Osteocyte (in vitro differentiated cells): ENCODE results near the gene KL. TPM values are rescaled to one million over a fixed set of nuclear protein-coding genes. Genes with fewer than 3 reads are reported as not detected.

Experiments
- DNase-seq: peaks from one replicate; pipeline ENCODE4 v3.0.0; 2021; ENCODE audit warnings: mixed read lengths; ENCODE audit not compliant: unreplicated experiment; ENCODE audit errors: extremely low spot score
- H3K27ac Mint-ChIP-seq: one replicate; pipeline ENCODE4 v1.8.0; 2021; ENCODE audit warnings: mild to moderate bottlenecking, mixed read lengths; ENCODE audit not compliant: unreplicated experiment
- H3K27me3 Mint-ChIP-seq: one replicate; pipeline ENCODE4 v1.8.0; 2021; ENCODE audit warnings: mixed read lengths; ENCODE audit not compliant: unreplicated experiment
- H3K36me3 Mint-ChIP-seq: one replicate; pipeline ENCODE4 v1.8.0; 2021; ENCODE audit warnings: mixed read lengths; ENCODE audit not compliant: unreplicated experiment
- H3K4me1 Mint-ChIP-seq: one replicate; pipeline ENCODE4 v1.8.0; 2021; ENCODE audit warnings: mixed read lengths; ENCODE audit not compliant: unreplicated experiment
- H3K4me3 Mint-ChIP-seq: one replicate; pipeline ENCODE4 v1.8.0; 2021; ENCODE audit warnings: mild to moderate bottlenecking, moderate library complexity, mixed read lengths; ENCODE audit not compliant: unreplicated experiment
- H3K9me3 Mint-ChIP-seq: one replicate; pipeline ENCODE4 v1.8.0; 2021; ENCODE audit warnings: mixed read lengths; ENCODE audit not compliant: unreplicated experiment
- total RNA-seq: library from RNA; stranded (reverse); gene quantifications from 2 replicates; pipeline ENCODE4 v1.2.1, GENCODE V29; 2021
- TF ChIP-seq, protein P1 (sequence below): fragments of 200-600 bp; sonication (generic); IDR thresholded peaks from 2 replicates; pipeline ENCODE4 v1.5.0; 2021; ENCODE audit warnings: antibody characterized with exemption, mild to moderate bottlenecking, moderate library complexity

KL gene
- total RNA-seq, 1 donor from 2014 or later = 0.08 TPM

DNA sequence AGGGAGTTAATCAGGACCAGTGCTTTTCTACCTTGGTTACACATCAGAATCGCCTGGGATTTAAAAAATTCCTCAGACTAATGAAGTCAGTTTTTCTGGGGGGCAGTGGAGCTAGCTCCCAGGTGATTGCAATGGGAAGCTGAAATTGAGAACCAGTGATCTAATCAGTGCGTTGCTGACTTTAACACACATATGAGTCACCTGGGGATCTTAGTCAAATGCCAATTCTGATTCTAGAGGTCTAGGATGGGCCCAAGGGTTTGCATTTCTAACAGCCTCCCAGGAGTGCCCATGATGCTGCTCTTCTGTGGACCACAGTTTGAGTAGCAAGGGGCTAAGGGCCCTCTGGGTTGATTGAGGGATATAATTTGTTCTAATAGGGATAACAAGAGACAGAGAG is 54.5 kb downstream of the KL start:
- Mint-ChIP-seq H3K27ac (no peak overlapping the region), H3K27me3 (no peaks in the 10 kb centered on the region), H3K4me3 (no peak overlapping the region), H3K4me1 (no peaks in the 10 kb centered on the region), H3K9me3 (peaks cover 3% of the 10 kb centered on the region), H3K36me3 (no peaks in the 10 kb centered on the region)
- DNase-seq = no peak
- TF ChIP-seq, protein P1, sequence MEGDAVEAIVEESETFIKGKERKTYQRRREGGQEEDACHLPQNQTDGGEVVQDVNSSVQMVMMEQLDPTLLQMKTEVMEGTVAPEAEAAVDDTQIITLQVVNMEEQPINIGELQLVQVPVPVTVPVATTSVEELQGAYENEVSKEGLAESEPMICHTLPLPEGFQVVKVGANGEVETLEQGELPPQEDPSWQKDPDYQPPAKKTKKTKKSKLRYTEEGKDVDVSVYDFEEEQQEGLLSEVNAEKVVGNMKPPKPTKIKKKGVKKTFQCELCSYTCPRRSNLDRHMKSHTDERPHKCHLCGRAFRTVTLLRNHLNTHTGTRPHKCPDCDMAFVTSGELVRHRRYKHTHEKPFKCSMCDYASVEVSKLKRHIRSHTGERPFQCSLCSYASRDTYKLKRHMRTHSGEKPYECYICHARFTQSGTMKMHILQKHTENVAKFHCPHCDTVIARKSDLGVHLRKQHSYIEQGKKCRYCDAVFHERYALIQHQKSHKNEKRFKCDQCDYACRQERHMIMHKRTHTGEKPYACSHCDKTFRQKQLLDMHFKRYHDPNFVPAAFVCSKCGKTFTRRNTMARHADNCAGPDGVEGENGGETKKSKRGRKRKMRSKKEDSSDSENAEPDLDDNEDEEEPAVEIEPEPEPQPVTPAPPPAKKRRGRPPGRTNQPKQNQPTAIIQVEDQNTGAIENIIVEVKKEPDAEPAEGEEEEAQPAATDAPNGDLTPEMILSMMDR = no peak

DNA sequence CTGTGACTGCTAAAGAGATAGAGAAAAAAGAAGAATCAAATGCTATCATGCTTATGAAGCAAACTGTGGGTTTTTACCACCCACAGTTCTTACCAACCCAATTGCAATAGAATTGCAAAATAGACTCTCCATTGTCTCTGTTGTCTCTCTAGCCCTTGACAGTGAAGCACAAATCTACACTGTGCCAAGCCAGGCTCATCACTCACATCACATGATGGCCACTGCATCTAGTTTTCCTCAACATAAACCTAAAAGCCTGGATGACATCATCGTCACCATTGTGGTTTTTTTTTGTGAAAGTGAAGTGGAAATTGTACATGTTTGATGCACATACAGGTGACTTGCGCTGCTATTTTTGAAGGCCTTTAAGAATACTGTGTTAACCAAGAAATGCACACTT is 56.1 kb downstream of the KL start:
- DNase-seq = no peak
- no peaks in the 10 kb centered on the region for H3K36me3 Mint-ChIP-seq
- no peak overlapping the region for H3K27ac Mint-ChIP-seq
- no peaks in the 10 kb centered on the region for H3K4me1 Mint-ChIP-seq
- no peaks in the 10 kb centered on the region for H3K27me3 Mint-ChIP-seq
- peaks cover 3% of the 10 kb centered on the region for H3K9me3 Mint-ChIP-seq
- no peak overlapping the region for H3K4me3 Mint-ChIP-seq
- TF ChIP-seq, protein P1 = no peak

DNA sequence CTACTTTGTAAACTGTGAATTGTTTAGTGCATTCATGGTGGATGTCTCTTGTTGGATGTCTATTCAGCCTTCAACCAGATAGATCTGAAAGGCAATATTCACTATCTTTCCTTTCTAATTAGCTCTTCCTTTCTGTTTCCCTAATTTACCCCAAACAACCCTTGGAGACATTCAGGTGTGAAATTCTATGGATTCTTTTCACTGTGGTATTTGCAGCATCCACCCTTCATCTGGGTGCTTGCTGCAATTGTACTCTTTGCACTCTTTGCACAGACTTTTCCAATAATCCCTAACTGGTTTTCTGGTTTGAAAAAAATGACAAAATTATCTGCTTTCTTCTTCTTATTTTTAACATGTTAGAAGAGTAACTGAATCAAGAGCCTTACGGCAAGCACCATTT is 56.5 kb downstream of the KL start:
- Mint-ChIP-seq H3K27ac (no peak overlapping the region), H3K36me3 (no peaks in the 10 kb centered on the region), H3K4me3 (no peak overlapping the region), H3K4me1 (no peaks in the 10 kb centered on the region), H3K9me3 (peaks cover 3% of the 10 kb centered on the region), H3K27me3 (no peaks in the 10 kb centered on the region)
- TF ChIP-seq, protein P1 = no peak
- DNase-seq = no peak

DNA sequence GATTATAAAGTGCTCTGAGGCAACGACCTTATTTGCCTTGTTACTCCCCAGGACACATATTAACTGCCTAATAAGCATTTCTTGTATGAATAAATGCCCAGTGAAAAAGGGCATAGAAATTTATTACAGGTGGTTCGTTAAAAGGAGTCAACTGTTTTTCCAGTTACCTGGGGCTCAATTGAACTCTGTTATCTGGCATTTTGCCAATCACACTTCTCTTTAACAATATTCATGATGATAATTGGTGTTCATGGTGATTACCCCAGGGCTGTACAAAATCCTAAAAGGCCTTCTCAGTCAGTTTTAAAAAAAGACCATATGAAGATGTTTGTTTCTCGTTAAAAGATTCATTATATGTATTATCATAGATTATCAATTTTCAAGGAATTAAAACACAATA is 57.1 kb downstream of the KL start:
- DNase-seq = no peak
- no peaks in the 10 kb centered on the region for H3K4me1 Mint-ChIP-seq
- H3K4me3 Mint-ChIP-seq = no peak overlapping the region
- H3K9me3 Mint-ChIP-seq = peaks cover 3% of the 10 kb centered on the region
- no peak overlapping the region for H3K27ac Mint-ChIP-seq
- no peaks in the 10 kb centered on the region for H3K27me3 Mint-ChIP-seq
- TF ChIP-seq, protein P1 = no peak
- no peaks in the 10 kb centered on the region for H3K36me3 Mint-ChIP-seq

DNA sequence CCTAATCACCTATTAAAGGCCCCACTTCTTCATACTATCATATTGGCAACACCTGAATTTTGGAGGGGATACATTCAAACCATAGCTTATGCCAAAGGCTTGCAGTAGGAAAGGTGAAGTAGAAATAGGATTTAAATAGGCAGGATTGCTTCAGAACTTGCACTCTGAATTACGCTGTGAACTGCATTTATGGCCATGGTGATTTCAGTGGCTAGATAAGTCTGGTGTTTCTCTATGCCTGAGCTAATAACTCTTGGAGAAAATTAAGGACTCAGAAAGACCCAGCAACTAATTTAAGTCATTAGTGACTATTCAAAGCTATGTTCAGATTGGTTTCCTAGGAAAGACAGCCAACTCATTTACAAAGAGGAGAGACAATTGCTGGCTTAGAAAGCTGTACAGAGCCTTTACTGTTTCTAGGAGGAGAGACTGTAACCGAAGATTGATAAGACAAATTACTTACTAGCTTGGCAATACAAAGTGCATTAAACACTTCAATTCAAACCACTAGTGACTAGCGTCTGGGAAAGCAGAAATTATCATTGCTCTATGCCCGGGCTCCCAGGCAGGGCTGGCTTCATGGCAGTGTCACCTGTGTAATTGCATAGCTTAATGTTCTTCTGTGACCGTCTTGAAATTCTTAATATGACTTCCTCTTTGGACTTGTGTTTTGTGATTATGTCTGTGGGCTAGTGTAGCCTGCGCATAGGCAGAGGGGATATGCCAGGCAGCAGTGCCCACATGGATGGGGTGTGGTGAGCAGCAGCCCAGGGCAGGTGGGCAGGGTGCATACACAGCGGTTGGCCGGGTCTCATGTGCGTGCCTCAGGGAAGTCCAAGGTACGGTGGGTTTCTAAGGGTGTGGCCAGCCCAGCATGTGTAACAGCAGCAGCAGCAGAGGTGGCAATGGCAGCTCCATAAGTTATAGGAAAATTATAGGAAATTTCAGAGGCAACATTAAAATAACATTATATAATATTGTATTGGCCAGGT is 60.1 kb downstream of the KL start:
- no peak overlapping the region for H3K4me3 Mint-ChIP-seq
- no peak overlapping the region for H3K27ac Mint-ChIP-seq
- peaks cover 14% of the 10 kb centered on the region for H3K4me1 Mint-ChIP-seq
- DNase-seq = no peak
- no peaks in the 10 kb centered on the region for H3K9me3 Mint-ChIP-seq
- H3K27me3 Mint-ChIP-seq = no peaks in the 10 kb centered on the region
- TF ChIP-seq, protein P1 = no peak
- no peaks in the 10 kb centered on the region for H3K36me3 Mint-ChIP-seq
